A549 (cell line): ENCODE data around the gene EPS8L1.

Source experiments
- CHD4 ChIP-seq: fragments of 200-600 bp; sonication (generic); IDR thresholded peaks from 2 replicates; pipeline ENCODE4 v1.6.1; 2016; ENCODE audit warnings: antibody characterized with exemption, mild to moderate bottlenecking, borderline replicate concordance
- EP300 ChIP-seq, 2 experiments: fragments of >200 bp; sonication (Bioruptor Twin); formaldehyde crosslinking; IDR thresholded peaks; 2 replicates in 1 of 2; 3 replicates in 1 of 2; pipeline ENCODE4 v1.6.1; 2016 to 2017
- JUN ChIP-seq, 2 experiments: fragments of >200 bp; sonication (Bioruptor Twin); formaldehyde crosslinking; IDR thresholded peaks; 2 replicates in 1 of 2; 3 replicates in 1 of 2; pipeline ENCODE4 v1.6.1; 2016 to 2017
- MAFK ChIP-seq: fragments of 450-650 bp; IDR thresholded peaks from 2 replicates; pipeline ENCODE4 v1.6.1; 2014; ENCODE audit not compliant: partially characterized antibody
- PHF8 ChIP-seq: fragments of 200-600 bp; sonication (generic); IDR thresholded peaks from 2 replicates; pipeline ENCODE4 v1.6.1; 2016; ENCODE audit warnings: low read depth, mild to moderate bottlenecking, antibody characterized with exemption, moderate library complexity, borderline replicate concordance
- POLR2A ChIP-seq: IDR thresholded peaks from 2 replicates; pipeline ENCODE4 v1.6.1; 2012; ENCODE audit warnings: mild to moderate bottlenecking, low read length
- RNF2 ChIP-seq: fragments of 200-600 bp; sonication (generic); IDR thresholded peaks from 2 replicates; pipeline ENCODE4 v1.6.1; 2016; ENCODE audit warnings: low read depth, mild to moderate bottlenecking, antibody characterized with exemption, moderate library complexity, borderline replicate concordance
- TF ChIP-seq, protein P1 (sequence below): fragments of >200 bp; sonication (Bioruptor Twin); formaldehyde crosslinking; IDR thresholded peaks from 3 replicates; pipeline ENCODE4 v1.5.1; 2016
- TF ChIP-seq, protein P2 (sequence below): IDR thresholded peaks from 2 replicates; pipeline ENCODE4 v1.6.1; 2012; ENCODE audit warnings: low read depth, borderline replicate concordance

GRCh38 chr19:55042688-55043087 lies 33.0 kb upstream of the EPS8L1 start:
- TF ChIP-seq, protein P1, sequence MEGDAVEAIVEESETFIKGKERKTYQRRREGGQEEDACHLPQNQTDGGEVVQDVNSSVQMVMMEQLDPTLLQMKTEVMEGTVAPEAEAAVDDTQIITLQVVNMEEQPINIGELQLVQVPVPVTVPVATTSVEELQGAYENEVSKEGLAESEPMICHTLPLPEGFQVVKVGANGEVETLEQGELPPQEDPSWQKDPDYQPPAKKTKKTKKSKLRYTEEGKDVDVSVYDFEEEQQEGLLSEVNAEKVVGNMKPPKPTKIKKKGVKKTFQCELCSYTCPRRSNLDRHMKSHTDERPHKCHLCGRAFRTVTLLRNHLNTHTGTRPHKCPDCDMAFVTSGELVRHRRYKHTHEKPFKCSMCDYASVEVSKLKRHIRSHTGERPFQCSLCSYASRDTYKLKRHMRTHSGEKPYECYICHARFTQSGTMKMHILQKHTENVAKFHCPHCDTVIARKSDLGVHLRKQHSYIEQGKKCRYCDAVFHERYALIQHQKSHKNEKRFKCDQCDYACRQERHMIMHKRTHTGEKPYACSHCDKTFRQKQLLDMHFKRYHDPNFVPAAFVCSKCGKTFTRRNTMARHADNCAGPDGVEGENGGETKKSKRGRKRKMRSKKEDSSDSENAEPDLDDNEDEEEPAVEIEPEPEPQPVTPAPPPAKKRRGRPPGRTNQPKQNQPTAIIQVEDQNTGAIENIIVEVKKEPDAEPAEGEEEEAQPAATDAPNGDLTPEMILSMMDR, result no peak
- no peak for TF ChIP-seq CHD4
- TF ChIP-seq PHF8, result no peak
- TF ChIP-seq, protein P2, sequence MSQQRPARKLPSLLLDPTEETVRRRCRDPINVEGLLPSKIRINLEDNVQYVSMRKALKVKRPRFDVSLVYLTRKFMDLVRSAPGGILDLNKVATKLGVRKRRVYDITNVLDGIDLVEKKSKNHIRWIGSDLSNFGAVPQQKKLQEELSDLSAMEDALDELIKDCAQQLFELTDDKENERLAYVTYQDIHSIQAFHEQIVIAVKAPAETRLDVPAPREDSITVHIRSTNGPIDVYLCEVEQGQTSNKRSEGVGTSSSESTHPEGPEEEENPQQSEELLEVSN, result no peak
- no peak for TF ChIP-seq RNF2
- no peak for TF ChIP-seq POLR2A
- TF ChIP-seq MAFK, result no peak
- no peak for TF ChIP-seq JUN (IDR thresholded peaks at IDR 0.05)
- TF ChIP-seq EP300 (IDR thresholded peaks at IDR 0.05), result no peak
